ENCODE results near the gene SLC35G6.

DNA sequence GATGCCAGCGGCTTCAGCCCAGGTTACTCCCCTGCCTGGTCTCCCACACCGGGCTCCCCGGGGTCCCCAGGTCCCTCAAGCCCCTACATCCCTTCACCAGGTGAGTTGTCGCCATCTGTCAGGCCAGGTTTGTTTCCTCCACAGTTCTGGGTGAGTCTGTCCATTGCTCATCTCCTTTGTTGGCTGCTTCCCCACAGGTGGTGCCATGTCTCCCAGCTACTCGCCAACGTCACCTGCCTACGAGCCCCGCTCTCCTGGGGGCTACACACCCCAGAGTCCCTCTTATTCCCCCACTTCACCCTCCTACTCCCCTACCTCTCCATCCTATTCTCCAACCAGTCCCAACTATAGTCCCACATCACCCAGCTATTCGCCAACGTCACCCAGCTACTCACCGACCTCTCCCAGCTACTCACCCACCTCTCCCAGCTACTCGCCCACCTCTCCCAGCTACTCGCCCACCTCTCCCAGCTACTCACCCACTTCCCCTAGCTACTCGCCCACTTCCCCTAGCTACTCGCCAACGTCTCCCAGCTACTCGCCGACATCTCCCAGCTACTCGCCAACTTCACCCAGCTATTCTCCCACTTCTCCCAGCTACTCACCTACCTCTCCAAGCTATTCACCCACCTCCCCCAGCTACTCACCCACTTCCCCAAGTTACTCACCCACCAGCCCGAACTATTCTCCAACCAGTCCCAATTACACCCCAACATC lies 31.7 kb downstream of the SLC35G6 start:
- TF ChIP-seq TP53 (CRISPR knock-in tag; IDR thresholded peaks at IDR 0.05) = no peak
- no peak for TF ChIP-seq FOXJ3 (CRISPR knock-in tag; IDR thresholded peaks at IDR 0.05; ENCODE audit: borderline replicate concordance)
- TF ChIP-seq ZNF416 (CRISPR knock-in tag; IDR thresholded peaks at IDR 0.05) = no peak
- TF ChIP-seq, protein P1, sequence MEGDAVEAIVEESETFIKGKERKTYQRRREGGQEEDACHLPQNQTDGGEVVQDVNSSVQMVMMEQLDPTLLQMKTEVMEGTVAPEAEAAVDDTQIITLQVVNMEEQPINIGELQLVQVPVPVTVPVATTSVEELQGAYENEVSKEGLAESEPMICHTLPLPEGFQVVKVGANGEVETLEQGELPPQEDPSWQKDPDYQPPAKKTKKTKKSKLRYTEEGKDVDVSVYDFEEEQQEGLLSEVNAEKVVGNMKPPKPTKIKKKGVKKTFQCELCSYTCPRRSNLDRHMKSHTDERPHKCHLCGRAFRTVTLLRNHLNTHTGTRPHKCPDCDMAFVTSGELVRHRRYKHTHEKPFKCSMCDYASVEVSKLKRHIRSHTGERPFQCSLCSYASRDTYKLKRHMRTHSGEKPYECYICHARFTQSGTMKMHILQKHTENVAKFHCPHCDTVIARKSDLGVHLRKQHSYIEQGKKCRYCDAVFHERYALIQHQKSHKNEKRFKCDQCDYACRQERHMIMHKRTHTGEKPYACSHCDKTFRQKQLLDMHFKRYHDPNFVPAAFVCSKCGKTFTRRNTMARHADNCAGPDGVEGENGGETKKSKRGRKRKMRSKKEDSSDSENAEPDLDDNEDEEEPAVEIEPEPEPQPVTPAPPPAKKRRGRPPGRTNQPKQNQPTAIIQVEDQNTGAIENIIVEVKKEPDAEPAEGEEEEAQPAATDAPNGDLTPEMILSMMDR (IDR thresholded peaks at IDR 0.05) = no peak

Measured in WTC11 (cell line).